Choroid plexus epithelial cell (primary cell): ENCODE results near the gene NUCKS1.

Experiments used
- DNase-seq: peaks from one replicate; pipeline ENCODE4 v3.0.0-alpha.2; 2010; ENCODE audit warnings: low read depth
- H3K4me3 ChIP-seq: 2 replicates; pipeline ENCODE4 v1.5.1; 2011; ENCODE audit warnings: low read depth, mild to moderate bottlenecking, control low read depth, low read length, moderate library complexity
- TF ChIP-seq, protein P1 (sequence below): conservative IDR thresholded peaks from 2 replicates; pipeline ENCODE4 v1.5.1; 2011; ENCODE audit warnings: low read depth, mild to moderate bottlenecking, control low read depth, inconsistent platforms, low read length, moderate library complexity

The NUCKS1 gene

DNA sequence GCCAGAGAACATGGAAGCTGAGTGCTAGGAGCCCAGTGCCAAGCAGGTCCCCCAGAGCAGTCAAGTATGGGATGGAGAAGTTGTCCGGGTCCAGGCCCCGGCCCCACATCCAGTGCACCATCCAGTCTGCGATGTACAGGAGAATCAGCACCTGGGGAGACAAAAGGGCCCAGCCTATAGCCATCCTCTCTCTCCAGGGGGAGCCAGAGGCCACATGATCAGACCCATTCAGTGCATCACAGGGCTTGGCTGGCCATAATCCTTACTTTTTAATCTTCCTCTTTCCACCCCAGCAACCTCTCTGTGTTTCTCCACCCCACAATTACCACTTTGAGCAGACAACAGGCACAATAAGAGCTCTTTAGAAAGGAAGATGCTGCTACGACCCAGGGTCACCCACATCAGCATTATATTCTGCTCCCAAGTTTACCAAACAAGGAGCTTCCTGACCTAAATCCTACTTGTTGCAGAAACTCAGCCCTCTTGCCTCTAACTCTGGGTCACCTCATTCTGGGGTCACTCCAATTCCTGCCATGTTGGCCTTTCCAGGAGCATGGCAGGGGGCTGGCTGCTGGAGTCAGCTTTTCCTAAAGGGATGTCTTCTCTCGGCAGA lies 41.7 kb upstream of the NUCKS1 start:
- DNase-seq = peak; percentile 75
- TF ChIP-seq, protein P1, sequence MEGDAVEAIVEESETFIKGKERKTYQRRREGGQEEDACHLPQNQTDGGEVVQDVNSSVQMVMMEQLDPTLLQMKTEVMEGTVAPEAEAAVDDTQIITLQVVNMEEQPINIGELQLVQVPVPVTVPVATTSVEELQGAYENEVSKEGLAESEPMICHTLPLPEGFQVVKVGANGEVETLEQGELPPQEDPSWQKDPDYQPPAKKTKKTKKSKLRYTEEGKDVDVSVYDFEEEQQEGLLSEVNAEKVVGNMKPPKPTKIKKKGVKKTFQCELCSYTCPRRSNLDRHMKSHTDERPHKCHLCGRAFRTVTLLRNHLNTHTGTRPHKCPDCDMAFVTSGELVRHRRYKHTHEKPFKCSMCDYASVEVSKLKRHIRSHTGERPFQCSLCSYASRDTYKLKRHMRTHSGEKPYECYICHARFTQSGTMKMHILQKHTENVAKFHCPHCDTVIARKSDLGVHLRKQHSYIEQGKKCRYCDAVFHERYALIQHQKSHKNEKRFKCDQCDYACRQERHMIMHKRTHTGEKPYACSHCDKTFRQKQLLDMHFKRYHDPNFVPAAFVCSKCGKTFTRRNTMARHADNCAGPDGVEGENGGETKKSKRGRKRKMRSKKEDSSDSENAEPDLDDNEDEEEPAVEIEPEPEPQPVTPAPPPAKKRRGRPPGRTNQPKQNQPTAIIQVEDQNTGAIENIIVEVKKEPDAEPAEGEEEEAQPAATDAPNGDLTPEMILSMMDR = peak; percentile 89
- H3K4me3 ChIP-seq = no peak overlapping the region

DNA sequence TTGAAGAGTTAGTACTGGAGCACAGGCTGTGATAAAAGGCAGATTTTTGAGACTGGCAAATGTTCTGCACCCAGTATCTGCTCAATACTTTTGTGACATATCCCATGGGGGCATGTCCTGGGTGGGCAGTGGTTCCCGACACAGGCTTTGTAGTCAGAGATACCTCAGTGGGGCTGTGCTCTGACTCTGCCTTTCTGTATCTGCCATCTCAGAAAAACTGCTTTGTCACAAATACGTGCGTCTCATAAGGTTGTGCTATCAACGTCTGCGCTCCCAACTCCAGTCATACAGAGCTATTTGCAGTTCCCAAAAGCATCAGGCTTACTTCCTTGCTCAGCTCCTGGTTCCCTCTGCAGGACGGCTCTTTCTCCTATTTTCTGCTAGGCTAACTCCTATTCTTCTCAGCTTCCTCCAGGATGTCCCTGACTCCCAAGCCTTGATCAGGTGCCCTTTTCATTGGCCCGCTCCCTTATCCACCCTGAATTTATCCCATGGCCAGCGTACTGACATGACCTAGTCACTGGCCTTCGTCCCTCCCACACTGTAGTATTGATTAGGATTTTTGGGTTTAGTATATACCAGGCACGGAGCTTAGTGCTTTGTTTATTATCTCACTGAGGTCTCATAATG lies 37.4 kb upstream of the NUCKS1 start:
- TF ChIP-seq, protein P1 = no peak
- no peak for DNase-seq
- no peak overlapping the region for H3K4me3 ChIP-seq

DNA sequence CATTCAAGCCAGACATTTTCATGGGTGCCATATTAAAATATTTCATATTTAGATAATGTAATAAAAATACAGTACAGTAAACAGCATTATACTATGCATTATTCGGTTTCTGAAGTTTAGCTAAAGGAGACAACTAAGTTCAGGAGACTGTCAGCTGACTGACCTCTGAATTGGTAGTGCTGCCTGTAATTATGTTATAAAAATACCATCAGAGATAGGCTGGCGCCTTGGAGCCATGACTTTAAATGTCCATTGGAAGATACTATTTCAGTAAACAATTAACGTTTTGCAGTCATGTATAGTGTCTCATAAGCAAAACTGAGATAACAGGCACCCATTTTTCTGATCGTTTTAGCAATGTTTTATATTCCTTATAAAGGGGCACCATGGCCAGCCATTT lies 36.6 kb upstream of the NUCKS1 start:
- no peak for DNase-seq
- TF ChIP-seq, protein P1 = no peak
- no peak overlapping the region for H3K4me3 ChIP-seq

GRCh38 chr1:205785446-205785845 lies 35.5 kb upstream of the NUCKS1 start:
- TF ChIP-seq, protein P1 = no peak
- DNase-seq = no peak
- no peak overlapping the region for H3K4me3 ChIP-seq

DNA sequence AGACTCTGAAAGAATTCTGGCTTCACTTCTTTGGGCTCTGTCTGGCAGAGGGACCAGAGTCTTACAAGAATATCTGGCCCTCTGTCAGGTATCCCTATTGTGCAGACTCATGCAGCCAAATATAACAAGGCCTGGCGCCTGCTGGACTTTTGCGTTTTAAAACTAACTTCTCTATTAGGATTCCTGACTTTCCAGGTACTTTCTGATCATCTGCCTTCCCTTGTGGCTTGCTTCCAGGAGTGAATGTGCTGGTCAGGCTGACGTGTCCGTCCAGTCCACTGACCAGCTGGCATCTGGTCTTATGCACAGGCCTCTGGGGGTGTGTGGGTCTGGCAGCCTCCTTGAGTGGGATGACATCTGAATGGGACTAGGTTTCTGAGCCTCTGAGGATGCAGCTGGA lies 33.9 kb upstream of the NUCKS1 start:
- DNase-seq = peak; percentile 27
- H3K4me3 ChIP-seq = no peak overlapping the region
- TF ChIP-seq, protein P1 = no peak

DNA sequence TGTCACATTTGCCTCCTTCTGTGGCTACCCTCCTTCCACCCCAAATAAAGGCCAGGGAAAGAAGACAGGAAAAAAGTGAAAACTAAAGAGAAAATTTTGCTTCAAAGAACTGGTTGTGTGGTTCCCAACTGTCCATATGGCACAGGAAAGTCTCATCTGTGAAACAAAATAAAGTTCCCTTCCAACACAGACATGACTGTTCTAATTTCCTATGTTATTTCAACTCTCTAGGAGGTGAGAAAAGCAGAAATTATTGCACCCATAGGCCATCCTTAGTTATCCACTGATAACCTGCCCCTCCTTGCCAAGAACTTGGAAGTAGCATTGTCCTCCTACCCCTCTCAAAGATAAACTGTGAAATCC lies 33.4 kb upstream of the NUCKS1 start:
- TF ChIP-seq, protein P1 = no peak

DNA sequence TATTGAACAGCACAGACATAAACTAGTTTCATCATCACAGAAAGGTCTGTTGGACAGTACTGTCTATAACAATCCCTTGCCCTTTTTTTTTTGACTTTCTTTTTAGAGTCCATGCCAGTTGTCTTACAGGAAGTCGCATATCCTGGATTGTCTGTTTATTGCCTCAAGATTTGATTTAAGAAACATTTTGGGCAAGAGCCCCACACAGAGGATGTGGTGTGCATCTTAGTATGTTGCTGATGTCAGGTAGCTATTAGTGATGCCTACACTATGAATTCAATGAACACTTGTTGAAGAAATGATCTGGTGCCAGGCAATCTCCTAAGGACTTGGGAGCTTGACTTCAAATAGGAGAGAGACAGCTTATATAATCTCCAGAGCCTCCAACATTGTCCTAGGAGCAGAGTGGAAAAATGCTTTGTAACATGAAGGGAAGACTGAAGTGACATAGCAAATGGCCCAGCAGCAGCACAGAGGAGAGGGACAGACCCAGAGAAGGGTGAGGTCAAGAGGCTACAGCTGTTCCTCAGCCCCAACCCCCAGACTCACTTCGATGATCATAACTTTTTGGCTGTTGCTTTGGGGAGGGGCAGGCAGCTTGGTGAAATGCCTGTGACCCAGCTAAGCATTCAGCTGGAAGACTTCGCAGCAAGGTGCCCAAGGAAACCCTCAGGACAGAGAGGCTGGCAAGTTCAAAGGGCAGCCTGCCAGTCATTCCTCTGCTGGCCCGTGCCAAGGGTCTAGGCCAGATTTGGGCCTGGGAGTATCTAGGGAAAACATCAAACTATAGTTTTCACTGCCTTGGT lies 32.8 kb upstream of the NUCKS1 start:
- no peak overlapping the region for H3K4me3 ChIP-seq
- DNase-seq = no peak
- TF ChIP-seq, protein P1 = no peak

More for the DNA sequence above, 33.4 kb upstream of the NUCKS1 start:
- no peak overlapping the region for H3K4me3 ChIP-seq
- no peak for DNase-seq
